HepG2 (cell line): ENCODE data around the gene HDAC4. TPM values are rescaled to one million over a fixed set of nuclear protein-coding genes. Genes with fewer than 3 reads are reported as not detected.

Source experiments
- ATAC-seq: fragments of 200-7000 bp; cut with Tn5 transposase; 3 replicates; pipeline ENCODE4 v1.9.1; 2020; ENCODE audit warnings: mild to moderate bottlenecking, moderate library complexity
- BruUV-seq: library from RNA; stranded (reverse); fragments of 400-500 nt; replicated peaks from 2 replicates; lab custom pipeline; 2021; lab: Mats Ljungman, UMichigan
- CTCF ChIA-PET: fragments of 300-600 bp; formaldehyde crosslinking; extraction: SDS; loops from one replicate; lab custom pipeline; 2021; ENCODE audit warnings: low total read pairs, inconsistent platforms, low intra/inter-chr PET ratio; lab: Yijun Ruan, JAX
- POLR2A ChIA-PET: fragments of 350-600 bp; sonication (Branson Sonifier 250); formaldehyde crosslinking; loops from one replicate; lab custom pipeline; 2020; ENCODE audit warnings: antibody characterized with exemption, inconsistent platforms; lab: Yijun Ruan, JAX
- DNase-seq: peaks from one replicate; pipeline ENCODE4 v3.0.0-alpha.2; 2015; ENCODE audit warnings: low spot score
- FAIRE-seq: peaks from 3 replicates; lab custom pipeline; 2011; peaks lifted over from hg19 to GRCh38; lab: Jason Lieb, UNC
- H2AFZ ChIP-seq: one replicate; pipeline ENCODE4 v1.6.1; 2011; ENCODE audit warnings: low read length, inconsistent platforms
- H3K27ac ChIP-seq: fragments of 300-600 bp; 3 replicates; pipeline ENCODE4 v1.8.0; 2011; ENCODE audit warnings: mixed run types, mild to moderate bottlenecking, mixed read lengths, low read length, inconsistent platforms; ENCODE audit not compliant: insufficient read depth; ENCODE audit errors: extremely low read length
- H3K27me3 ChIP-seq, 2 experiments: fragments of 200-600 bp in 1 of 2; 2 replicates in 1 of 2; 3 replicates in 1 of 2; pipeline versions ENCODE4 v1.6.0 to v1.8.0; 2011; ENCODE audit warnings: low read length in 2 of 2, mild to moderate bottlenecking in 2 of 2, moderate library complexity in 2 of 2, inconsistent platforms in 1 of 2; ENCODE audit not compliant: insufficient read depth in 2 of 2, control insufficient read depth in 1 of 2
- H3K36me3 ChIP-seq, 2 experiments: fragments of 200-600 bp in 1 of 2; replicated peaks in 1 of 2; 2 replicates in 1 of 2; 3 replicates in 1 of 2; pipeline versions ENCODE4 v1.5.1 to v1.8.0; 2011; ENCODE audit warnings: low read length in 2 of 2, inconsistent platforms in 1 of 2; ENCODE audit not compliant: insufficient read depth in 2 of 2, control insufficient read depth in 1 of 2
- H3K4me1 ChIP-seq: 2 replicates; pipeline ENCODE4 v1.5.1; 2012; ENCODE audit warnings: low read length, inconsistent platforms; ENCODE audit not compliant: insufficient read depth
- H3K4me2 ChIP-seq: 2 replicates; pipeline ENCODE4 v1.6.0; 2011; ENCODE audit warnings: low read depth, low read length, inconsistent platforms
- H3K4me3 ChIP-seq, 3 experiments: fragments of 200-600 bp in 1 of 3; sonication (generic), shearing (Covaris generic) in 1 of 3; replicated peaks in 1 of 3; 2 replicates each; pipeline ENCODE4 v1.5.1; 2011 to 2016; ENCODE audit warnings: low read length in 3 of 3, inconsistent platforms in 2 of 3, low read depth in 2 of 3, mild to moderate bottlenecking in 2 of 3, control low read depth in 1 of 3, mixed read lengths in 1 of 3; ENCODE audit not compliant: insufficient read depth in 1 of 3
- H3K79me2 ChIP-seq: one replicate; pipeline ENCODE4 v1.6.1; 2011; ENCODE audit warnings: low read length, inconsistent platforms; ENCODE audit not compliant: insufficient read depth
- H3K9ac ChIP-seq: 2 replicates; pipeline ENCODE4 v1.6.0; 2011; ENCODE audit warnings: mild to moderate bottlenecking, low read depth, low read length, inconsistent platforms; ENCODE audit not compliant: insufficient read depth
- H3K9me3 ChIP-seq: 2 replicates; pipeline ENCODE4 v1.5.1; 2012; ENCODE audit warnings: mild to moderate bottlenecking, low read length
- H4K20me1 ChIP-seq: 2 replicates; pipeline ENCODE4 v1.6.0; 2011; ENCODE audit warnings: inconsistent platforms, mild to moderate bottlenecking, low read length, moderate library complexity; ENCODE audit not compliant: insufficient read depth
- ARHGAP35 ChIP-seq: sonication (generic); formaldehyde crosslinking; IDR thresholded peaks from 2 replicates; pipeline ENCODE4 v1.9.0; 2022; ENCODE audit warnings: mild to moderate bottlenecking, inconsistent platforms, moderate library complexity, missing genetic modification reagents, borderline replicate concordance
- DNMT3B ChIP-seq: conservative IDR thresholded peaks from 2 replicates; pipeline ENCODE4 v1.6.1; 2016; ENCODE audit warnings: missing biosample characterization, control low read depth
- ISX ChIP-seq: sonication (generic); formaldehyde crosslinking; conservative IDR thresholded peaks from 2 replicates; pipeline ENCODE4 v1.5.0; 2020; ENCODE audit warnings: missing genetic modification reagents
- KIAA2018 ChIP-seq: sonication (generic); formaldehyde crosslinking; IDR thresholded peaks from 2 replicates; pipeline ENCODE4 v1.5.0; 2020; ENCODE audit warnings: mild to moderate bottlenecking, missing genetic modification reagents, borderline replicate concordance
- MTERF4 ChIP-seq: sonication (generic); formaldehyde crosslinking; IDR thresholded peaks from 2 replicates; pipeline ENCODE4 v1.8.0; 2023; ENCODE audit warnings: mild to moderate bottlenecking, missing genetic modification reagents
- NCOA2 ChIP-seq: sonication (generic); formaldehyde crosslinking; IDR thresholded peaks from 2 replicates; pipeline ENCODE4 v1.8.0; 2022; ENCODE audit warnings: inconsistent platforms
- NFATC3 ChIP-seq: sonication (generic); formaldehyde crosslinking; IDR thresholded peaks from 2 replicates; pipeline ENCODE4 v1.5.1; 2020; ENCODE audit warnings: mild to moderate bottlenecking, missing genetic modification reagents
- TBX3 ChIP-seq: fragments of 450-650 bp; IDR thresholded peaks from 2 replicates; pipeline ENCODE4 v1.6.1; 2017; ENCODE audit warnings: antibody characterized with exemption, mild to moderate bottlenecking, inconsistent platforms, borderline replicate concordance
- THAP7 ChIP-seq: sonication (generic); formaldehyde crosslinking; IDR thresholded peaks from 2 replicates; pipeline ENCODE4 v1.8.1; 2023; ENCODE audit warnings: mild to moderate bottlenecking, missing genetic modification reagents
- THRA ChIP-seq: sonication (generic); formaldehyde crosslinking; IDR thresholded peaks from 2 replicates; pipeline ENCODE4 v1.4.0; 2020; ENCODE audit warnings: missing genetic modification reagents, borderline replicate concordance
- ZFYVE20 ChIP-seq: sonication (generic); formaldehyde crosslinking; IDR thresholded peaks from 2 replicates; pipeline ENCODE4 v1.8.0; 2023; ENCODE audit warnings: low read depth, mild to moderate bottlenecking, moderate library complexity, missing genetic modification reagents, borderline replicate concordance
- ZNF382 ChIP-seq: sonication (generic); formaldehyde crosslinking; IDR thresholded peaks from 2 replicates; pipeline ENCODE4 v1.5.0; 2020; ENCODE audit warnings: missing genetic modification reagents, mild to moderate bottlenecking, borderline replicate concordance
- ZNF451 ChIP-seq: sonication (generic); formaldehyde crosslinking; IDR thresholded peaks from 2 replicates; pipeline ENCODE4 v1.5.0; 2020; ENCODE audit warnings: mild to moderate bottlenecking, missing genetic modification reagents
- ZNF619 ChIP-seq: sonication (generic); formaldehyde crosslinking; IDR thresholded peaks from 2 replicates; pipeline ENCODE4 v1.4.0; 2020; ENCODE audit warnings: mild to moderate bottlenecking, missing genetic modification reagents
- WGBS: methylation state at CpG from one replicate; pipeline ENCODE4 v1.1.6; 2017; ENCODE audit warnings: low lambda C conversion rate; 5-methylcytosine and 5-hydroxymethylcytosine counted together
- in situ Hi-C: cut with HindIII; loops from 2 replicates; pipeline ENCODE4 v1.10.0; 2017; ENCODE audit warnings: low pct_unique_long_range_greater_than_20kb; ENCODE audit not compliant: extremely low pct_ligation_motif_present
- intact Hi-C: fragments of 100-400 bp; cut with micrococcal nuclease; formaldehyde crosslinking; loops from one replicate; pipeline ENCODE4 v1.10.0; 2022; ENCODE audit not compliant: unreplicated experiment
- polyA plus RNA-seq, 8 experiments: library from polyadenylated mRNA; depleted of rRNA in 3 of 8; stranded (reverse) in 7 of 8; unstranded in 1 of 8; fragments of >200 nt; fragmentation: Illumina TruSeq in 4 of 8; extraction: Trizol in 4 of 8; gene quantifications; 2 replicates each; pipeline versions ENCODE4 v1.2.1 to v1.2.3, GENCODE V29; 2011 to 2016; ENCODE audit warnings: low read depth in 4 of 8, missing spikeins in 1 of 8, mixed read lengths in 1 of 8; ENCODE audit not compliant: insufficient read depth in 1 of 8
- total RNA-seq, 5 experiments: library from RNA; depleted of rRNA; stranded (reverse); fragments of >200 nt; fragmentation: Illumina TruSeq; extraction: Trizol; gene quantifications; 2 replicates each; pipeline ENCODE4 v1.2.3, GENCODE V29; 2016; ENCODE audit warnings: low read depth in 1 of 5

The HDAC4 gene
- total and polyA plus RNA-seq, 2 of the 13 experiments (the other 11 are each of a cell fraction or from before 2014, with no cell fraction given): 10.1 to 11.5 TPM

- Histone ChIP-seq H3K4me3 (no peak overlapping the region), H3K9me3 (no peaks in the 10 kb centered on the region), H3K27ac (no peak overlapping the region), H4K20me1 (peaks cover 3% of the 10 kb centered on the region; the same call in 1 of the 2 replicates), H3K4me1 (peaks cover 13% of the 10 kb centered on the region), H3K79me2 (no peaks in the 10 kb centered on the region), H3K36me3 (peaks cover 31 to 65% of the 10 kb centered on the region in 2 experiments), H3K4me2 (no peak overlapping the region), H2AFZ (no peak overlapping the region), H3K9ac (no peak overlapping the region), H3K27me3 (no peaks in the 10 kb centered on the region)
- FAIRE-seq (no peak), DNase-seq (no peak), ATAC-seq (no peak)
- CTCF ChIA-PET: no interaction called here
- intact Hi-C loops (no loop called here), in situ Hi-C loops (no loop called here)
- TF ChIP-seq NFATC3 (CRISPR knock-in tag) (no peak), ISX (CRISPR knock-in tag) (no peak), MTERF4 (no peak), ZFYVE20 (no peak), ZNF382 (no peak), NCOA2 (CRISPR knock-in tag) (no peak), DNMT3B (CRISPR knock-in tag) (no peak), THRA (CRISPR knock-in tag) (no peak), TBX3 (no peak), ZNF451 (CRISPR knock-in tag) (no peak), ARHGAP35 (no peak), THAP7 (CRISPR knock-in tag) (no peak), ZNF619 (CRISPR knock-in tag) (no peak), KIAA2018 (no peak)
- no TSS peak for BruUV-seq
- 95% methylated on average over 8 of the region's 9 CpGs for WGBS
- POLR2A ChIA-PET: no interaction called here
These were observed 270.8 kb downstream of the HDAC4 start for GRCh38 chr2:239130041-239130440.
